ENCODE data around the gene MNAT1. TPM values are rescaled to one million over a fixed set of nuclear protein-coding genes. Genes with fewer than 3 reads are reported as not detected.

The MNAT1 gene
- total and polyA plus RNA-seq, 10 donors = 11.9 to 34.3 (median 22.0) TPM

DNA sequence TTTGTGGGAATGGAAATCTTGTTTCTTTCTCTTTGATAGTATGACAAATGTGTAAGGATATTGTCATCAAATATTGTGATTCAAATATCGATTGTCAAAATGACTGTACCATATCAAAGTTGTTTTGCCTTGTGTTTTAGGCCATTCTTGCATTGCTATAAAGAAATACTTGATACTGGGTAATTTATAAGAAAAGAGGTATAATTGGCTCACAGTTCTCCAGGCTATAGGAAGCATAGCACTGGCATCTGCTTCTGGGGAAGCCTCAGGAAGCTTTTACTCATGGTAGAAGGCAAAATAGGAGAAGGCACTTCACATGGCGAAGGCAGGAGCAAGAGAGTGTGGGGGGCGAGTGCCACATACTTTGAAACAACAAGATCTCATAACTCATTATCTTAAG, 238.5 kb downstream of the MNAT1 start:
- Histone ChIP-seq H3K27me3 (replicated peaks in 1 of 7) (no peaks in the 10 kb centered on the region), H3K36me3 (peaks cover 0 to 46% (median 8%) of the 10 kb centered on the region in 6 donors), H3K4me1 (peaks cover 0 to 9% (median 4%) of the 10 kb centered on the region in 6 donors), H3K4me3 (no peak overlapping the region), H3K27ac (no peak overlapping the region), H3K9me3 (no peaks in the 10 kb centered on the region)
- intact Hi-C loops (cut with DNase I; ENCODE audit: low total_unique reads) = no loop called here
- no peak for TF ChIP-seq POLR2AphosphoS5 (IDR thresholded peaks at IDR 0.05)
- no peak for TF ChIP-seq POLR2A (IDR thresholded peaks at IDR 0.05)
- no peak for TF ChIP-seq CTCF (IDR thresholded peaks at IDR 0.05 in 8 of 11, conservative IDR thresholded peaks at IDR 0.05 in 3 of 11)
- DNase-seq = no peak
- 95 to 100% (median 98%) methylated on average over 3 of the region's 3 CpGs for WGBS, 5 donors

DNA sequence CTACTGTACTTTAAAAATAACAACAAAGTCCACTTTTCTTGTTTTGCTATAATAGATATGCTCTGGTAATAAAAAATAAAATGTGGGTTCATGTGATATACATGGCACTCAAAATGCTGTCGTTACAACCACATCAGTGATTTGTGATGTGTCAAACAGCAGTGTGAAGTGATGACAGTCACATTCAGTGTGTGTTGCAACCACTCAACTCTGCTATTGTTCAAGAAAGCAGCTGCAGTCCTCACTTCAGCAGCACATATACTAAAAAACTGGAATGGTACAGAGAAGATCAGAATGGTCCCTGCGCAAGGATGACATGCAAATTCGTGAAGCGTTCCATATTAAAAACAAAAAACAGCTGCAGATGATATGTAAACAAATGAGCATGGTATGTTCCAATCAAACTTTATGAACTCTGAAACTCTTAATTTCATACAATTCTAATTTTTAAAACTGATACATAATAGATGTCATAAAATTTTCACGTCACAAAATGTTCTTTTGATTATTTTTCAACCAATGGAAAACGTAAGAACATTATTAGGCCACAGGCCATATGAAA, 239.6 kb downstream of the MNAT1 start:
- TF ChIP-seq CTCF (IDR thresholded peaks at IDR 0.05 in 8 of 11, conservative IDR thresholded peaks at IDR 0.05 in 3 of 11) (no peak), POLR2A (IDR thresholded peaks at IDR 0.05) (no peak), POLR2AphosphoS5 (IDR thresholded peaks at IDR 0.05) (no peak)
- Histone ChIP-seq H3K4me3 (no peak overlapping the region), H3K27ac (no peak overlapping the region), H3K27me3 (replicated peaks in 1 of 7) (no peaks in the 10 kb centered on the region), H3K4me1 (peaks cover 0 to 20% (median 12%) of the 10 kb centered on the region in 6 donors), H3K9me3 (no peaks in the 10 kb centered on the region), H3K36me3 (peaks cover 0 to 46% (median 8%) of the 10 kb centered on the region in 6 donors)
- intact Hi-C loops (cut with DNase I; ENCODE audit: low total_unique reads) = no loop called here
- 91 to 94% (median 92%) methylated on average over 6 of the region's 6 CpGs for WGBS, 5 donors
- DNase-seq = no peak

DNA sequence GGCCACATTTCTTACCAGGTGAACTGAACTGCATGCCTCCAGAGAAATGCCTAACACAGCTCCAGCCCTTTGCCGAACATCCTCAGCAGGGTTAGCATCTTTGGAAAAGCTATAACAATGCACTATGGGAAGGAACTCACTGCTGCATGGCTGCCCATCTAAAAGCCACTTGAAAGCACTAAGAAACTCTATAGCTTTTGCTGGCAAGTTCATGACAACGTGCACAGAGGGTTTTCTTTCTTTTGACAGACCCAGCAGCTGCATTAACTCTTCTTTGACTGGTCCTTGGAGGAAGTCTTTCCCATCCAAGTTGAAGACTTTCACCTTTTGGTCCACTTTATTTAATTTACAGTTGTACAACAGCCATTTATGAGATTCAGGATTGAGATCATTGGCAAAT, 241.0 kb downstream of the MNAT1 start:
- no peak for TF ChIP-seq POLR2AphosphoS5 (IDR thresholded peaks at IDR 0.05)
- TF ChIP-seq CTCF (IDR thresholded peaks at IDR 0.05 in 8 of 11, conservative IDR thresholded peaks at IDR 0.05 in 3 of 11) = no peak
- TF ChIP-seq POLR2A (IDR thresholded peaks at IDR 0.05) = no peak
- DNase-seq = no peak
- intact Hi-C loops (cut with DNase I; ENCODE audit: low total_unique reads) = no loop called here
- Histone ChIP-seq H3K9me3 (no peaks in the 10 kb centered on the region), H3K4me3 (no peak overlapping the region), H3K4me1 (peaks cover 6 to 34% (median 24%) of the 10 kb centered on the region in 6 donors), H3K27me3 (replicated peaks in 1 of 7) (no peaks in the 10 kb centered on the region), H3K27ac (no peak overlapping the region), H3K36me3 (peaks cover 0 to 46% (median 8%) of the 10 kb centered on the region in 6 donors)
- 50 to 69% (median 55%) methylated on average over 2 of the region's 2 CpGs for WGBS, 5 donors

DNA sequence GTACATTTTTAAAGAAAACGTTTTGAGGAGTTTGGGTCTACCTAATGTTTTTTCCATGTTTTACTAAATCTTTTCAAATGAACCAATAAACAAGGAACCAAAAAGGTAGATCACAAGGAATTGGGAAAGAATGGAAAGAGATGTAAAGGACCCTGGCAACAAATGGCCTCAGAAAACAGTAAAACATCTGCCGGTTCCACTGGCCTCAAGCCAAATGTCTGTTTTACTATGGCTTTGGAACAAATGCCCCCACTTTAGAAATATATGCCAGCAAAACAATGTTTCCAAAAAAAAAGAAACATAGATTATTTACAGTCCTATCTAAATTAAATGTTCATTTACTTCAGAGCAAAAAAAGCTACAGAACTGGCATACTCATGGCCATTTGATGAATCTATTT, 243.3 kb downstream of the MNAT1 start:
- no peak for DNase-seq
- Histone ChIP-seq H3K4me3 (no peak overlapping the region), H3K27ac (no peak overlapping the region), H3K27me3 (replicated peaks in 1 of 7) (no peaks in the 10 kb centered on the region), H3K36me3 (peaks cover 0 to 37% (median 8%) of the 10 kb centered on the region in 6 donors), H3K9me3 (no peaks in the 10 kb centered on the region), H3K4me1 (peaks cover 15 to 51% (median 37%) of the 10 kb centered on the region in 6 donors)
- intact Hi-C loops (cut with DNase I; ENCODE audit: low total_unique reads) = no loop called here
- 66 to 79% (median 72%) methylated on average over 2 of the region's 2 CpGs for WGBS, 5 donors
- TF ChIP-seq POLR2A (IDR thresholded peaks at IDR 0.05) (no peak), POLR2AphosphoS5 (IDR thresholded peaks at IDR 0.05) (no peak), CTCF (IDR thresholded peaks at IDR 0.05 in 8 of 11, conservative IDR thresholded peaks at IDR 0.05 in 3 of 11) (no peak)

Data from spleen (tissue), 11 donors.